Endometrium (tissue), 2 donors: ENCODE measurements around the gene RIPK4.

Experiments used
- FAIRE-seq: peaks from 2 replicates; lab custom pipeline; 2012; peaks lifted over from hg19 to GRCh38; lab: Jason Lieb, UNC
- donor health status: control.
- donor health status: control.

RIPK4 gene

GRCh38 chr21:41691205-41692184 lies 75.4 kb downstream of the RIPK4 start:
- no peak for FAIRE-seq
